Stimulated activated naive CD8-positive, alpha-beta T cell treated with anti-CD3 and anti-CD28 coated beads, Interleukin-15, Interleukin-2, amounts not matched to agents 100 ng/mL and 50 ng/mL, for 24 hours (primary cell): ENCODE data around the gene RAB14.
A peak's percentile ranks its signal among the peaks of the same experiment; 100 is the strongest.
"Not testable (repeated sequence)": the region's sequence is repeated elsewhere in the genome, so short reads cannot be mapped to it uniquely, and the experiment has no call there.

ENCODE experiments used
- H3K27ac Mint-ChIP-seq: one replicate; pipeline ENCODE4 v1.8.0; 2021; ENCODE audit warnings: mild to moderate bottlenecking, mixed read lengths
- H3K27me3 Mint-ChIP-seq: one replicate; pipeline ENCODE4 v1.8.0; 2021; ENCODE audit warnings: mixed read lengths
- H3K36me3 Mint-ChIP-seq: one replicate; pipeline ENCODE4 v1.8.0; 2021; ENCODE audit warnings: low read depth, mixed read lengths
- H3K4me1 Mint-ChIP-seq: one replicate; pipeline ENCODE4 v1.8.0; 2021; ENCODE audit warnings: low read depth, mixed read lengths
- H3K4me3 Mint-ChIP-seq: one replicate; pipeline ENCODE4 v1.8.0; 2021; ENCODE audit warnings: mild to moderate bottlenecking, mixed read lengths
- H3K9me3 Mint-ChIP-seq: one replicate; pipeline ENCODE4 v1.8.0; 2021; ENCODE audit warnings: mixed read lengths

Gene RAB14

GRCh38 chr9:121187636-121188305, 13.9 kb downstream of the RAB14 start:
- peaks cover 67% of the 10 kb centered on the region for H3K36me3 Mint-ChIP-seq
- H3K27ac Mint-ChIP-seq, result no peak overlapping the region
- peaks cover 93% of the 10 kb centered on the region for H3K4me1 Mint-ChIP-seq

DNA sequence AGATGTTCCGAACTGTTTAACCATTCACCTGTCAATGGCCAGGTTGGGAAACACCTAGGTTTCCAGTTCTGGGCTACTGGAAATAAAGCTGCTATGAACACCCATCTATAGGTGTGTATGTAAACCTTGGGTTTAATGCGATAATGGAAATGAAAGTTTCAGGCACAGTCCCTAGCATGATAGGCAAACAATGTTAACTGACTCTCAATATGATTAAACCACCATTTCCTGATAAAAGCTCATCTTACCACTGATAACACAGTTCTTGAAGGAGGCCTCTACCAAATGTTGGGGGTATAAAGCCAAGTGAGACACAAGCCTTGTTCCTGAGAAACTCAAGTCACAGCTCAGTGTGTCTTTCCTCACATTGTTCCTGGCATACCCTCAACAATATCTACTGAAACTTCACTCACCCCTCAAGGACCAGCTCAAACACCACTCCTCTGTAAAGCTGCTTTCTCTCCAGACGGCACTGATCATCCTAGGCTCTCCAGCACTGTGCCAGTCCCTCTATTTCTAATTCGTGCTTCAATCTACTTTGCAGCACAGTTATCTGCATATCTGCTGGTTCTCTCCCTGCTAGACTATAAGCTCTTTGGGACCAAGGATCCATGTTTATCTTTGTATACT, 15.8 kb downstream of the RAB14 start:
- Mint-ChIP-seq H3K36me3 (peaks cover 83% of the 10 kb centered on the region), H3K9me3 (no peaks in the 10 kb centered on the region), H3K4me3 (no peak overlapping the region), H3K27me3 (no peaks in the 10 kb centered on the region), H3K4me1 (peaks cover 86% of the 10 kb centered on the region), H3K27ac (peak overlapping the region; percentile 67)

More at GRCh38 chr9:121187636-121188305, 13.9 kb downstream of the RAB14 start:
- Mint-ChIP-seq H3K27me3 (no peaks in the 10 kb centered on the region), H3K4me3 (no peak overlapping the region), H3K9me3 (no peaks in the 10 kb centered on the region)

DNA sequence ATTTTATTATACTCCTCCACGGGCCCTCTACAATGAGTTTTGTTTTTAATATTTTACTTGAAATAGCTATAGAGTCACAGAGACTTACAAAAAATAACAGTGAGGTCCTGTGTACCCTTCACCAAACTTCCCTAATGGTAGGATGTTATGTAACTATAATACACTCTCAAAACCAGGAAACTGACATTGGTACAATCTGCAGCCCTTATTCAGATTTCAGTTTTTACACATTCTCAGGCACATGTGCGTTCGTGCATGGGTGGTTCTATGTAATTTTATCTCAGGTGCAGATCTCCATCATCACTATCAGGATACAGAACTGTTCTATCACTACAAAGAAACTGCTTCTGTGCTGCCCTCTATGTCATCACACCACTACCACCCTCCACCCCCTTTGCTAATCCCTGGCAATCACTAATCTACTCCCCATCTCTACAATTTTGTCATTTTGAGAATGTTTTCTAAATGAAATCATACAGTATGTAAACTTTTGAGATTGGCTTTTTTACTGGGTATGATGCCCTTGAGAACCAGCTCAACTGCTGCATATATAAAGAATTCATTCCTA, 16.4 kb downstream of the RAB14 start:
- H3K27ac Mint-ChIP-seq, result peak overlapping the region; percentile 67
- no peaks in the 10 kb centered on the region for H3K9me3 Mint-ChIP-seq
- H3K27me3 Mint-ChIP-seq, result no peaks in the 10 kb centered on the region
- no peak overlapping the region for H3K4me3 Mint-ChIP-seq
- H3K4me1 Mint-ChIP-seq, result peaks cover 82% of the 10 kb centered on the region
- peaks cover 81% of the 10 kb centered on the region for H3K36me3 Mint-ChIP-seq

DNA sequence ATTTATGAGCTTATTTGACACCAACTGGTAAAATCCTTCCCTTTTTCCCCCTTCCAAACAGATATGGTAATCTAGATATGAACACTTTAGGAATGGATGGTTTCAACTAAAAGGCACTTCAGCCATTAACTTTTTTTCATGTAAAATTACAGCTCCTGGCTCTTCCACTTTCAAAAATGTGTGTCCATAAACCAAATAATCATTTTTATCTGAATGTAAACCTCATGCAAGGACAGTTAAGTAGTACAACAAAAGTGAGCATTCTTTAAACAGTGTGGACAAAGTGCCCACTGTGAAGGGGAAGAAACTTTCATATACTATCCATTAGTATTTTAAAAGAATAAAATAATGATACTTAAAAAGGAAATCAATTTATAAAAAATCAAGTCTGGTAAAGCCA, 17.2 kb downstream of the RAB14 start:
- H3K27me3 Mint-ChIP-seq, result no peaks in the 10 kb centered on the region
- peak overlapping the region; percentile 51 for H3K27ac Mint-ChIP-seq
- no peaks in the 10 kb centered on the region for H3K9me3 Mint-ChIP-seq
- peaks cover 83% of the 10 kb centered on the region for H3K36me3 Mint-ChIP-seq
- no peak overlapping the region for H3K4me3 Mint-ChIP-seq
- peaks cover 75% of the 10 kb centered on the region for H3K4me1 Mint-ChIP-seq

GRCh38 chr9:121183666-121184423, 17.8 kb downstream of the RAB14 start:
- H3K4me1 Mint-ChIP-seq, result peaks cover 69% of the 10 kb centered on the region
- H3K27ac Mint-ChIP-seq, result peak overlapping the region; percentile 51
- H3K9me3 Mint-ChIP-seq, result no peaks in the 10 kb centered on the region
- peaks cover 81% of the 10 kb centered on the region for H3K36me3 Mint-ChIP-seq
- H3K4me3 Mint-ChIP-seq, result no peak overlapping the region
- no peaks in the 10 kb centered on the region for H3K27me3 Mint-ChIP-seq

GRCh38 chr9:121182989-121183388, 18.7 kb downstream of the RAB14 start:
- Mint-ChIP-seq H3K4me1 (peaks cover 62% of the 10 kb centered on the region), H3K9me3 (no peaks in the 10 kb centered on the region), H3K36me3 (peaks cover 85% of the 10 kb centered on the region), H3K27ac (peak overlapping the region; percentile 53), H3K4me3 (no peak overlapping the region), H3K27me3 (no peaks in the 10 kb centered on the region)

GRCh38 chr9:121182101-121182836, 19.4 kb downstream of the RAB14 start:
- Mint-ChIP-seq H3K27me3 (no peaks in the 10 kb centered on the region), H3K4me3 (no peak overlapping the region), H3K4me1 (peaks cover 55% of the 10 kb centered on the region), H3K36me3 (peaks cover 85% of the 10 kb centered on the region), H3K27ac (peak overlapping the region; percentile 24), H3K9me3 (no peaks in the 10 kb centered on the region)

GRCh38 chr9:121179930-121180681, 21.6 kb downstream of the RAB14 start:
- H3K4me3 Mint-ChIP-seq, result no peak overlapping the region
- no peaks in the 10 kb centered on the region for H3K27me3 Mint-ChIP-seq
- no peak overlapping the region for H3K27ac Mint-ChIP-seq
- H3K36me3 Mint-ChIP-seq, result peaks cover 89% of the 10 kb centered on the region
- H3K4me1 Mint-ChIP-seq, result peaks cover 36% of the 10 kb centered on the region
- no peaks in the 10 kb centered on the region for H3K9me3 Mint-ChIP-seq

DNA sequence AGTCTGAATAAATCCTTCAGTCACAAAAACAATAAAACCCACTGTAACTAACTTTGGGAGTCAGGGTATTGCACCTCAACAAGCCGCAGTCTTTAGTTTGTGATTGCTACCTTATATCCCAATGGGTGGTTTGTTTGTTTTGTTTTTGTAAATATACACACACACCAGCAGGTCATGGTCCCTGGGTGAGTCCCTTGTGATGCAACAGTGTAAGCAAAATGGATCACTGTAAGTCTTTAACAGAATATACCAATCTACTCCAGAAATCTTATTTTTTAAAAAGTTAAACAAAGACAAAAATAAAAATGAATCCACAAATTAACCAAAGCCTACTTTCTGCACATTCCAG, 22.3 kb downstream of the RAB14 start:
- H3K4me3 Mint-ChIP-seq, H3K27me3 Mint-ChIP-seq, H3K9me3 Mint-ChIP-seq, H3K27ac Mint-ChIP-seq: not testable (repeated sequence)
- peaks cover 90% of the 10 kb centered on the region for H3K36me3 Mint-ChIP-seq
- H3K4me1 Mint-ChIP-seq, result peaks cover 28% of the 10 kb centered on the region

DNA sequence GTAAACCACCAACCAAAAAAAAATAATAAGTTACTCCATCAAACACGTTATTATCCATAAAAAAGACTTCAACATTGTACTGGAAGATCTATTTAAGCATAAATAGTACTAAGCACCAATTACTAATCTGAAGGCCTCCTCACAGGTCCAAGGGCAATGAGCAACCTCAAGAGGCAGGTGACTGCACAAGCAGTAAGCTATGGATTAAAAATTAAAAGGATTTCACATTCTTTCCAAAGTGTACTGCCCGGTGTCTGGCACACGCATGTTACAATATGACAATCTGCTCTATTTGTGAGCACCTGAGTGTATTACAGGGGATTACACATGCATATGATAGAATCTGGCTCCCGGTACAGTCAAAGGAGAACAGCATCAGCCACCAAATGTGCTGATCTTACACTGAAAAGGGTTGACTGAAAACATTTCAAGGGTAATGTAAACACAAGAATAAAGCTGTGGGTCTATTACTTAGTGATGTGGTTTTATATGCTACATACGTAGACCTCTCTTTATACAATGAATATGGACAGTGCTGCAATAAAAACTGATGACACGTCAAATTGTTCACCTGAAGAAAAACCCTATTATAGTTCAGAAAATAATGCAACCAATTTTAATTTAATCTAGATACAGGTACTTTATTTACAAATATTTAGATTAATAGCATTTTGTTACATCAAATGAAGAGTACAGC, 22.8 kb downstream of the RAB14 start:
- H3K36me3 Mint-ChIP-seq, result peaks cover 90% of the 10 kb centered on the region
- H3K4me1 Mint-ChIP-seq, result peaks cover 23% of the 10 kb centered on the region
- no peak overlapping the region for H3K4me3 Mint-ChIP-seq
- H3K27me3 Mint-ChIP-seq, result no peaks in the 10 kb centered on the region
- no peaks in the 10 kb centered on the region for H3K9me3 Mint-ChIP-seq
- H3K27ac Mint-ChIP-seq, result no peak overlapping the region

DNA sequence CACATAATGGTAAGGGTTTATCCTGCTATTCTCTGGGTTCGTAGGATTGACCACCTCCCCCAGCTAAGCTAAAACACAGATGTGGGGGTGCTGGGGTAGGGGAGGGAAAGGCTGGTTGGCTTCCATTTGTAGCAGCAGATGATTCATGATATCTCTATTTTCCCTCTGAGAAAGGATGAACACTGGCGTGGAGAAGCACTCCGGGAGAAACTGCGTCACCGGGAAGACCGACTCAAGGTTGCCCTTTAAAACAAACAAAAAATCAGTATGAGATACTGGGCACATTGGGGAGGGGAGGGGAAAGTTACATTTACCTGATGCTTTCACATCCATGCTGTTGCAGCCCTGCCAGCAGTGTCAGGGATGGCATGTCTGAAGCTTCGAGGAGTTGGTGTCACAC, 28.2 kb downstream of the RAB14 start:
- Mint-ChIP-seq H3K27ac (peak overlapping the region; percentile 41), H3K27me3 (no peaks in the 10 kb centered on the region), H3K36me3 (peaks cover 85% of the 10 kb centered on the region), H3K4me1 (peaks cover 9% of the 10 kb centered on the region), H3K9me3 (no peaks in the 10 kb centered on the region), H3K4me3 (no peak overlapping the region)

GRCh38 chr9:121172726-121173487, 28.8 kb downstream of the RAB14 start:
- peaks cover 85% of the 10 kb centered on the region for H3K36me3 Mint-ChIP-seq

DNA sequence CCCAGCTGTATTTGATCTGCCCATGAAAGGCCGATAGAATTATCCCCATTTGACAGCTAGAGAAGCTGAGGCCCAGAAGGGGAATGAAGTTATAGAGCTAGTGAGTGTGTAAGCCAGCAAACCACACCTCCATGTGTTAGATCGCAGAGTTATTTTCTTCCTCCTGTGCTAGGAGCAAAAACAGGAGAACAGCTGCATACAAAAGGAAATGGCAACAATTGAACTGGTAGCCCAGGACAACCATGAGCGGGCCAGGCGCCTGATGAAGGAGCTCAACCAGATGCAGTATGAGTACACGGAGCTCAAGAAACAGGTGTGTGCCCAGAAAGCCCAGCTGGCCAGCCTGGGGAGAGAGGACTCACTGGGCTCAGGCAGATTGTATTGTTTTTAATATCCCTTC, 30.4 kb downstream of the RAB14 start:
- no peak overlapping the region for H3K27ac Mint-ChIP-seq
- peaks cover 85% of the 10 kb centered on the region for H3K36me3 Mint-ChIP-seq

More at GRCh38 chr9:121172726-121173487, 28.8 kb downstream of the RAB14 start:
- H3K4me1 Mint-ChIP-seq, result peaks cover 15% of the 10 kb centered on the region
- no peaks in the 10 kb centered on the region for H3K27me3 Mint-ChIP-seq
- H3K9me3 Mint-ChIP-seq, result no peaks in the 10 kb centered on the region
- H3K4me3 Mint-ChIP-seq, result no peak overlapping the region
- H3K27ac Mint-ChIP-seq, result no peak overlapping the region

More for the DNA sequence above, 30.4 kb downstream of the RAB14 start:
- Mint-ChIP-seq H3K9me3 (no peaks in the 10 kb centered on the region), H3K27me3 (no peaks in the 10 kb centered on the region), H3K4me3 (no peak overlapping the region), H3K4me1 (peaks cover 18% of the 10 kb centered on the region)
